IMR-90 (cell line): ENCODE measurements around the gene ARHGEF2. TPM values are rescaled to one million over a fixed set of nuclear protein-coding genes. Genes with fewer than 3 reads are reported as not detected.

Experiments
- ATAC-seq: fragments of 200-7000 bp; cut with Tn5 transposase; 2 replicates; pipeline ENCODE4 v1.9.1; 2020; ENCODE audit warnings: low read depth, mild to moderate bottlenecking, moderate library complexity
- BruUV-seq: library from RNA; stranded (reverse); fragments of 400-500 nt; replicated peaks from 2 replicates; lab custom pipeline; 2021; lab: Mats Ljungman, UMichigan
- CTCF ChIA-PET: fragments of 300-600 bp; formaldehyde crosslinking; extraction: SDS; loops from one replicate; lab custom pipeline; 2021; ENCODE audit warnings: antibody characterized with exemption; lab: Yijun Ruan, JAX
- POLR2A ChIA-PET: fragments of 300-600 bp; sonication (Branson Sonifier 250); formaldehyde crosslinking; loops from one replicate; lab custom pipeline; 2022; ENCODE audit warnings: antibody characterized with exemption; ENCODE audit not compliant: unreplicated experiment; lab: Charles Lee
- DNase-seq: peaks from one replicate; pipeline ENCODE4 v3.0.0; 2013
- H2AFZ ChIP-seq: replicated peaks from 2 replicates; pipeline ENCODE3; 2013; ENCODE audit warnings: low read length, mild to moderate bottlenecking; ENCODE audit not compliant: poor library complexity
- H2AK5ac ChIP-seq: 2 replicates; pipeline ENCODE4 v1.6.1; 2013; ENCODE audit warnings: low read depth, low read length, inconsistent platforms
- H2AK9ac ChIP-seq: replicated peaks from 2 replicates; pipeline ENCODE3; 2013; ENCODE audit warnings: mild to moderate bottlenecking, low read depth, low read length, moderate library complexity; ENCODE audit not compliant: poor library complexity
- H2BK120ac ChIP-seq: 2 replicates; pipeline ENCODE4 v1.6.1; 2013; ENCODE audit warnings: low read depth, low read length, inconsistent platforms
- H2BK15ac ChIP-seq: 3 replicates; pipeline ENCODE4 v1.6.1; 2013; ENCODE audit warnings: low read depth, low read length, inconsistent platforms
- H2BK20ac ChIP-seq: 2 replicates; pipeline ENCODE4 v1.6.1; 2013; ENCODE audit warnings: low read depth, mild to moderate bottlenecking, inconsistent platforms, low read length, moderate library complexity
- H2BK5ac ChIP-seq: 2 replicates; pipeline ENCODE4 v1.6.1; 2013; ENCODE audit warnings: mild to moderate bottlenecking, low read depth, low read length, inconsistent platforms; ENCODE audit not compliant: poor library complexity, severe bottlenecking
- H3K14ac ChIP-seq: replicated peaks from 2 replicates; pipeline ENCODE4 v1.6.1; 2013; ENCODE audit warnings: low read depth, low read length, inconsistent platforms
- H3K18ac ChIP-seq: 2 replicates; pipeline ENCODE4 v1.6.1; 2013; ENCODE audit warnings: low read depth, low read length, control low read depth
- H3K23ac ChIP-seq: 2 replicates; pipeline ENCODE4 v1.6.1; 2013; ENCODE audit warnings: low read depth, low read length, inconsistent platforms
- H3K27ac ChIP-seq: 2 replicates; pipeline ENCODE4 v1.5.1; 2013; ENCODE audit warnings: mild to moderate bottlenecking, control low read depth, low read length; ENCODE audit not compliant: insufficient read depth
- H3K27me3 ChIP-seq: 2 replicates; pipeline ENCODE4 v1.6.1; 2013; ENCODE audit warnings: low read length; ENCODE audit not compliant: control insufficient read depth, insufficient read depth
- H3K36me3 ChIP-seq: 2 replicates; pipeline ENCODE4 v1.6.1; 2013; ENCODE audit warnings: low read length, mixed read lengths; ENCODE audit not compliant: control insufficient read depth, insufficient read depth
- H3K4ac ChIP-seq: 2 replicates; pipeline ENCODE4 v1.6.1; 2013; ENCODE audit warnings: low read depth, low read length, inconsistent platforms
- H3K4me1 ChIP-seq: 2 replicates; pipeline ENCODE4 v1.6.1; 2013; ENCODE audit warnings: low read length, mixed read lengths; ENCODE audit not compliant: control insufficient read depth, insufficient read depth
- H3K4me2 ChIP-seq: 2 replicates; pipeline ENCODE4 v1.6.1; 2013; ENCODE audit warnings: low read depth, mild to moderate bottlenecking, control low read depth, low read length, moderate library complexity
- H3K4me3 ChIP-seq: 2 replicates; pipeline ENCODE4 v1.5.1; 2013; ENCODE audit warnings: low read depth, mild to moderate bottlenecking, control low read depth, low read length, moderate library complexity; ENCODE audit not compliant: insufficient read depth
- H3K56ac ChIP-seq: 2 replicates; pipeline ENCODE4 v1.6.1; 2013; ENCODE audit warnings: low read length, inconsistent platforms; ENCODE audit not compliant: insufficient read depth; ENCODE audit errors: extremely low read depth
- H3K79me1 ChIP-seq, 2 experiments: 2 replicates each; pipeline ENCODE4 v1.6.1; 2013; ENCODE audit warnings: low read length in 2 of 2, inconsistent platforms in 1 of 2, low read depth in 1 of 2
- H3K9ac ChIP-seq: 2 replicates; pipeline ENCODE4 v1.6.1; 2013; ENCODE audit warnings: low read depth, low read length, control low read depth
- H3K9me1 ChIP-seq: 2 replicates; pipeline ENCODE4 v1.6.1; 2013; ENCODE audit warnings: low read length, inconsistent platforms; ENCODE audit not compliant: insufficient read depth
- H3K9me3 ChIP-seq: 2 replicates; pipeline ENCODE4 v1.6.1; 2013; ENCODE audit warnings: low read length; ENCODE audit not compliant: control insufficient read depth, insufficient read depth
- H4K20me1 ChIP-seq: 2 replicates; pipeline ENCODE4 v1.6.1; 2013; ENCODE audit warnings: low read length, inconsistent platforms; ENCODE audit not compliant: insufficient read depth
- H4K5ac ChIP-seq: 2 replicates; pipeline ENCODE4 v1.6.1; 2013; ENCODE audit warnings: mild to moderate bottlenecking, low read depth, low read length, control low read depth
- H4K8ac ChIP-seq, 2 experiments: 2 replicates each; pipeline ENCODE4 v1.6.1; 2013; ENCODE audit warnings: low read depth in 2 of 2, low read length in 2 of 2, control low read depth in 1 of 2, inconsistent platforms in 1 of 2
- H4K91ac ChIP-seq: 2 replicates; pipeline ENCODE4 v1.6.1; 2013; ENCODE audit warnings: low read depth, low read length, inconsistent platforms; ENCODE audit not compliant: insufficient read depth
- FOS ChIP-seq: fragments of 150-350 bp; IDR thresholded peaks from 2 replicates; pipeline ENCODE4 v1.6.1; 2016; ENCODE audit warnings: low read depth, low read length
- MAFK ChIP-seq: IDR thresholded peaks from 2 replicates; pipeline ENCODE4 v1.6.1; 2012; ENCODE audit warnings: low read depth, low read length, improper control_type of control experiment
- RFX5 ChIP-seq: IDR thresholded peaks from 2 replicates; pipeline ENCODE4 v1.8.0; 2012; ENCODE audit warnings: low read depth, mild to moderate bottlenecking, low read length, moderate library complexity
- WGBS, 2 experiments: methylation state at CpG; one replicate each; pipeline versions ENCODE4 v1.1.5 to v1.1.7; 2013; ENCODE audit warnings: missing lambda C conversion rate in 2 of 2; ENCODE audit not compliant: insufficient read length in 1 of 2; ENCODE audit errors: extremely low coverage in 2 of 2; 5-methylcytosine and 5-hydroxymethylcytosine counted together
- dilution Hi-C: fragments of 300-500 bp; cut with HindIII; formaldehyde crosslinking; loops from one replicate; pipeline ENCODE4 v1.14.3; 2018; ENCODE audit warnings: low sequenced_read_pairs; ENCODE audit not compliant: unreplicated experiment
- in situ Hi-C: fragments of 300-500 bp; cut with MboI; formaldehyde crosslinking; loops from 3 replicates; pipeline ENCODE4 v1.14.3; 2019; ENCODE audit warnings: low sequenced_read_pairs, inconsistent platforms, mixed read lengths
- intact Hi-C: fragments of 100-400 bp; cut with micrococcal nuclease; formaldehyde crosslinking; loops from 2 replicates; pipeline ENCODE4 v1.10.0; 2022
- polyA plus RNA-seq, 3 experiments: library from polyadenylated mRNA; depleted of rRNA; stranded (reverse); fragments of >200 nt; gene quantifications; 2 replicates each; pipeline ENCODE4 v1.2.3, GENCODE V29; 2012; ENCODE audit warnings: low replicate concordance in 1 of 3
- total RNA-seq: library from RNA; depleted of rRNA; stranded (reverse); fragments of >200 nt; gene quantifications from 2 replicates; pipeline ENCODE4 v1.2.3, GENCODE V29; 2012

The ARHGEF2 gene
- total and polyA plus RNA-seq, 2 of the 4 experiments (the other 2 are of a cell fraction), result 91.8 to 117 TPM

GRCh38 chr1:155952505-155952890 is 25.8 kb downstream of the ARHGEF2 start:
- intact Hi-C loops (no loop called here), dilution Hi-C loops (no loop called here), in situ Hi-C loops (no loop called here)
- peaks cover 11% of the 10 kb centered on the region; the same call in 1 of the 2 replicates for H3K9me1 ChIP-seq
- no peak overlapping the region for H4K5ac ChIP-seq
- no peak overlapping the region for H2AK9ac ChIP-seq
- H2AFZ ChIP-seq, result no peak overlapping the region
- no peak overlapping the region for H3K56ac ChIP-seq
- peaks cover 77% of the 10 kb centered on the region for H3K36me3 ChIP-seq
- POLR2A ChIA-PET, result no interaction called here
- no peak overlapping the region for H4K91ac ChIP-seq
- CTCF ChIA-PET, result no interaction called here
- no peak overlapping the region for H2BK20ac ChIP-seq
- H4K20me1 ChIP-seq, result peaks cover 23% of the 10 kb centered on the region; the same call in 1 of the 2 replicates
- no peak overlapping the region for H3K4me2 ChIP-seq
- H2BK15ac ChIP-seq, result no peak overlapping the region
- no peak overlapping the region for H4K8ac ChIP-seq
- H3K14ac ChIP-seq, result no peak overlapping the region
- no peak overlapping the region for H2BK5ac ChIP-seq
- H3K18ac ChIP-seq, result no peak overlapping the region
- H2BK120ac ChIP-seq, result no peak overlapping the region
- no peak overlapping the region for H3K27ac ChIP-seq
- WGBS, 2 experiments, result 99% methylated on average over 10 of the region's 13 CpGs; no CpG with 5 or more reads in 1 of the 2 experiments
- H3K9ac ChIP-seq, result no peak overlapping the region
- TF ChIP-seq FOS (no peak), MAFK (no peak), RFX5 (no peak)
- peaks cover 35 to 50% of the 10 kb centered on the region in 2 experiments for H3K79me1 ChIP-seq
- H3K4ac ChIP-seq, result no peak overlapping the region
- H3K4me3 ChIP-seq, result no peak overlapping the region
- H3K23ac ChIP-seq, result no peak overlapping the region
- DNase-seq (no peak), ATAC-seq (no peak)
- no peaks in the 10 kb centered on the region for H3K4me1 ChIP-seq
- no TSS peak for BruUV-seq
- H3K9me3 ChIP-seq, result no peaks in the 10 kb centered on the region
- H2AK5ac ChIP-seq, result no peak overlapping the region
- no peaks in the 10 kb centered on the region for H3K27me3 ChIP-seq
